Gastroesophageal sphincter (tissue), 4 donors: Measurements from ENCODE around the gene YAP1. TPM values are rescaled to one million over a fixed set of nuclear protein-coding genes. Genes with fewer than 3 reads are reported as not detected.

Experiments
- ATAC-seq: fragments of 150-250 bp; one replicate; pipeline ENCODE4 v1.9.1; 2016; ENCODE audit warnings: mild to moderate bottlenecking, moderate library complexity
- H3K27ac ChIP-seq, 4 donors: fragments of 200-600 bp; sonication (generic) in 3 of 4; 1 replicate in 3 of 4; 2 replicates in 1 of 4; pipeline ENCODE4 v1.5.1; 2016 to 2019
- H3K27me3 ChIP-seq: fragments of 200-600 bp; sonication (generic); one replicate; pipeline ENCODE4 v1.5.1; 2019
- H3K36me3 ChIP-seq, 2 donors: fragments of 200-600 bp; sonication (generic); one replicate each; pipeline ENCODE4 v1.5.1; 2019; ENCODE audit warnings: control low read depth in 1 of 2
- H3K4me1 ChIP-seq, 3 donors: fragments of 200-600 bp; sonication (generic); 1 replicate in 2 of 3; 2 replicates in 1 of 3; pipeline ENCODE4 v1.5.1; 2016 to 2019; ENCODE audit warnings: control low read depth in 2 of 3
- H3K4me3 ChIP-seq, 2 donors: fragments of 200-600 bp; sonication (generic); one replicate each; pipeline ENCODE4 v1.5.1; 2019; ENCODE audit warnings: mild to moderate bottlenecking in 1 of 2, moderate library complexity in 1 of 2
- H3K9me3 ChIP-seq, 3 donors: fragments of 200-600 bp; sonication (generic); one replicate each; pipeline ENCODE4 v1.5.1; 2017 to 2019; ENCODE audit warnings: control low read depth in 2 of 3
- EP300 ChIP-seq: sonication (generic); formaldehyde crosslinking; IDR thresholded peaks from one replicate; pipeline ENCODE4 v1.6.1; 2017; ENCODE audit warnings: antibody characterized with exemption, mild to moderate bottlenecking
- POLR2A ChIP-seq, 2 donors: fragments of 450-650 bp; IDR thresholded peaks; one replicate each; pipeline ENCODE4 v1.6.1; 2017; ENCODE audit warnings: antibody characterized with exemption in 2 of 2, mild to moderate bottlenecking in 2 of 2, moderate library complexity in 1 of 2
- POLR2AphosphoS5 ChIP-seq: sonication (generic); formaldehyde crosslinking; IDR thresholded peaks from one replicate; pipeline ENCODE4 v1.6.1; 2017; ENCODE audit warnings: antibody characterized with exemption
- WGBS, 2 donors: methylation state at CpG; one replicate each; pipeline ENCODE4 v1.1.5; 2018; ENCODE audit warnings: low coverage in 1 of 2; 5-methylcytosine and 5-hydroxymethylcytosine counted together
- total RNA-seq, 4 donors: library from RNA; depleted of rRNA; stranded (reverse); fragments of >200 nt; gene quantifications; one replicate each; pipeline ENCODE4 v1.1.0, GENCODE V29; 2016
- TF ChIP-seq, protein P1 (sequence below), 4 experiments: fragments of 200-600 bp in 2 of 4; fragments of 450-650 bp in 2 of 4; sonication (generic) in 1 of 4; IDR thresholded peaks; one replicate each; pipeline ENCODE4 v1.5.1; 2017 to 2019; ENCODE audit warnings: antibody characterized with exemption in 4 of 4, mild to moderate bottlenecking in 2 of 4, moderate library complexity in 2 of 4

Gene YAP1
- total RNA-seq, 4 donors from 2014 or later = 192 to 323 (median 278) TPM

- Histone ChIP-seq H3K4me1 (peaks cover 0 to 59% (median 19%) of the 10 kb centered on the region in 3 donors), H3K4me3 (no peak overlapping the region), H3K27me3 (no peaks in the 10 kb centered on the region), H3K36me3 (peaks cover 0 to 46% of the 10 kb centered on the region in 2 donors), H3K9me3 (no peaks in the 10 kb centered on the region), H3K27ac (peak overlapping the region in 3 of 4 donors; percentile 18 to 28 (median 22))
- no peak for ATAC-seq
- TF ChIP-seq, protein P1, sequence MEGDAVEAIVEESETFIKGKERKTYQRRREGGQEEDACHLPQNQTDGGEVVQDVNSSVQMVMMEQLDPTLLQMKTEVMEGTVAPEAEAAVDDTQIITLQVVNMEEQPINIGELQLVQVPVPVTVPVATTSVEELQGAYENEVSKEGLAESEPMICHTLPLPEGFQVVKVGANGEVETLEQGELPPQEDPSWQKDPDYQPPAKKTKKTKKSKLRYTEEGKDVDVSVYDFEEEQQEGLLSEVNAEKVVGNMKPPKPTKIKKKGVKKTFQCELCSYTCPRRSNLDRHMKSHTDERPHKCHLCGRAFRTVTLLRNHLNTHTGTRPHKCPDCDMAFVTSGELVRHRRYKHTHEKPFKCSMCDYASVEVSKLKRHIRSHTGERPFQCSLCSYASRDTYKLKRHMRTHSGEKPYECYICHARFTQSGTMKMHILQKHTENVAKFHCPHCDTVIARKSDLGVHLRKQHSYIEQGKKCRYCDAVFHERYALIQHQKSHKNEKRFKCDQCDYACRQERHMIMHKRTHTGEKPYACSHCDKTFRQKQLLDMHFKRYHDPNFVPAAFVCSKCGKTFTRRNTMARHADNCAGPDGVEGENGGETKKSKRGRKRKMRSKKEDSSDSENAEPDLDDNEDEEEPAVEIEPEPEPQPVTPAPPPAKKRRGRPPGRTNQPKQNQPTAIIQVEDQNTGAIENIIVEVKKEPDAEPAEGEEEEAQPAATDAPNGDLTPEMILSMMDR (IDR thresholded peaks at IDR 0.05) = no peak
- TF ChIP-seq POLR2A (IDR thresholded peaks at IDR 0.05) = no peak
- no peak for TF ChIP-seq POLR2AphosphoS5
- no peak for TF ChIP-seq EP300
- 51 to 75% methylated on average over 8 to 9 of the region's 9 CpGs for WGBS, 2 donors
These were observed 116.6 kb downstream of the YAP1 start for GRCh38 chr11:102226702-102227490.

DNA sequence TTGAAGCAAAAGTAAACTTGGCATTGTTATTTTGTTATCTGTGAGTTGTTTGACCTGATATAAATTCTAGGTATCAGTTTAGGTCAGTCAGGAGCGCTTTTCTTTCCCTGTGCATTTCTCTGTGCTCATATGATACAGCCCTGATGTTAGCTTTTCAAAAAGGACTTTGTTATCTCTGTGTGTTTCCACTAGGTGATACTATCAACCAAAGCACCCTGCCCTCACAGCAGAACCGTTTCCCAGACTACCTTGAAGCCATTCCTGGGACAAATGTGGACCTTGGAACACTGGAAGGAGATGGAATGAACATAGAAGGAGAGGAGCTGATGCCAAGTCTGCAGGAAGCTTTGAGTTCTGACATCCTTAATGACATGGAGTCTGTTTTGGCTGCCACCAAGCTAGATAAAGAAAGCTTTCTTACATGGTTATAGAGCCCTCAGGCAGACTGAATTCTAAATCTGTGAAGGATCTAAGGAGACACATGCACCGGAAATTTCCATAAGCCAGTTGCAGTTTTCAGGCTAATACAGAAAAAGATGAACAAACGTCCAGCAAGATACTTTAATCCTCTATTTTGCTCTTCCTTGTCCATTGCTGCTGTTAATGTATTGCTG, 119.4 kb downstream of the YAP1 start:
- H3K27ac ChIP-seq = peak overlapping the region in 3 of 4 donors; percentile 38 to 42 (median 39)
- ATAC-seq = no peak
- no peak overlapping the region for H3K4me3 ChIP-seq
- no peak for TF ChIP-seq POLR2A (IDR thresholded peaks at IDR 0.05)
- TF ChIP-seq POLR2AphosphoS5 = no peak
- TF ChIP-seq EP300 = no peak
- TF ChIP-seq, protein P1 (IDR thresholded peaks at IDR 0.05) = no peak
- no peaks in the 10 kb centered on the region for H3K9me3 ChIP-seq
- H3K27me3 ChIP-seq = no peaks in the 10 kb centered on the region
- H3K36me3 ChIP-seq = peaks cover 0 to 41% of the 10 kb centered on the region in 2 donors
- 32 to 38% methylated on average over 3 to 4 of the region's 4 CpGs for WGBS, 2 donors
- H3K4me1 ChIP-seq = peaks cover 0 to 47% (median 17%) of the 10 kb centered on the region in 3 donors

- ATAC-seq = no peak
- H3K4me1 ChIP-seq = peaks cover 0 to 49% (median 17%) of the 10 kb centered on the region in 3 donors
- TF ChIP-seq EP300 (no peak), POLR2AphosphoS5 (no peak), POLR2A (IDR thresholded peaks at IDR 0.05) (no peak)
- TF ChIP-seq, protein P1 (IDR thresholded peaks at IDR 0.05) = no peak
- no peak overlapping the region for H3K4me3 ChIP-seq
- H3K9me3 ChIP-seq = no peaks in the 10 kb centered on the region
- peak overlapping the region; percentile 0 to 42 (median 38) for H3K27ac ChIP-seq
- peaks cover 0 to 37% of the 10 kb centered on the region in 2 donors for H3K36me3 ChIP-seq
- no peaks in the 10 kb centered on the region for H3K27me3 ChIP-seq
These were observed 119.9 kb downstream of the YAP1 start for GRCh38 chr11:102230186-102230585.

DNA sequence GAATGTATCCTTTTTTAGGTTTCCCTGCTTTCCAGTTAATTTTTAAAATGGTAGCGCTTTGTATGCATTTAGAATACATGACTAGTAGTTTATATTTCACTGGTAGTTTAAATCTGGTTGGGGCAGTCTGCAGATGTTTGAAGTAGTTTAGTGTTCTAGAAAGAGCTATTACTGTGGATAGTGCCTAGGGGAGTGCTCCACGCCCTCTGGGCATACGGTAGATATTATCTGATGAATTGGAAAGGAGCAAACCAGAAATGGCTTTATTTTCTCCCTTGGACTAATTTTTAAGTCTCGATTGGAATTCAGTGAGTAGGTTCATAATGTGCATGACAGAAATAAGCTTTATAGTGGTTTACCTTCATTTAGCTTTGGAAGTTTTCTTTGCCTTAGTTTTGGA, 120.7 kb downstream of the YAP1 start:
- 87 to 95% methylated on average over 4 of the region's 4 CpGs for WGBS, 2 donors
- no peaks in the 10 kb centered on the region for H3K27me3 ChIP-seq
- no peak for TF ChIP-seq EP300
- TF ChIP-seq, protein P1 (IDR thresholded peaks at IDR 0.05) = no peak
- TF ChIP-seq POLR2AphosphoS5 = no peak
- no peak for TF ChIP-seq POLR2A (IDR thresholded peaks at IDR 0.05)
- H3K4me1 ChIP-seq = peaks cover 0 to 48% (median 17%) of the 10 kb centered on the region in 3 donors
- H3K36me3 ChIP-seq = peaks cover 0 to 29% of the 10 kb centered on the region in 2 donors
- no peak overlapping the region for H3K4me3 ChIP-seq
- no peak for ATAC-seq
- no peaks in the 10 kb centered on the region for H3K9me3 ChIP-seq
- H3K27ac ChIP-seq = no peak overlapping the region
